H1 (cell line): Measurements from ENCODE around the gene ACADVL. TPM values are rescaled to one million over a fixed set of nuclear protein-coding genes. Genes with fewer than 3 reads are reported as not detected.

ENCODE experiments used
- CTCF ChIA-PET: fragments of 300-600 bp; sonication (Branson Sonifier 250); formaldehyde crosslinking; loops from one replicate; lab custom pipeline; 2021; ENCODE audit not compliant: partially characterized antibody; lab: Charles Lee
- POLR2A ChIA-PET: fragments of 300-600 bp; sonication (Branson Sonifier 250); formaldehyde crosslinking; loops from one replicate; lab custom pipeline; 2021; ENCODE audit warnings: inconsistent platforms; ENCODE audit not compliant: partially characterized antibody; lab: Charles Lee
- DNase-seq, 2 experiments: peaks; one replicate each; pipeline versions ENCODE4 v3.0.0 to v3.0.0-alpha.2; 2010 to 2022; ENCODE audit warnings: low spot score in 2 of 2, low read depth in 1 of 2, mixed read lengths in 1 of 2
- FAIRE-seq: peaks from 2 replicates; lab custom pipeline; 2011; peaks lifted over from hg19 to GRCh38; lab: Jason Lieb, UNC
- H2AFZ ChIP-seq: 2 replicates; pipeline ENCODE4 v1.8.1; 2012; ENCODE audit warnings: low read length, inconsistent platforms
- H2AK5ac ChIP-seq: 2 replicates; pipeline ENCODE4 v1.6.1; 2013; ENCODE audit warnings: low read depth, low read length
- H2BK120ac ChIP-seq: replicated peaks from 2 replicates; pipeline ENCODE3; 2013; ENCODE audit warnings: low read depth, low read length, inconsistent platforms
- H2BK12ac ChIP-seq: 2 replicates; pipeline ENCODE4 v1.6.1; 2013; ENCODE audit warnings: low read depth, low read length
- H2BK15ac ChIP-seq: 2 replicates; pipeline ENCODE4 v1.6.1; 2013; ENCODE audit warnings: low read length
- H2BK20ac ChIP-seq: 2 replicates; pipeline ENCODE4 v1.6.1; 2013; ENCODE audit warnings: low read length
- H2BK5ac ChIP-seq: 2 replicates; pipeline ENCODE4 v1.6.1; 2013; ENCODE audit warnings: low read depth, low read length
- H3K14ac ChIP-seq: 2 replicates; pipeline ENCODE4 v1.6.1; 2013; ENCODE audit warnings: inconsistent platforms; ENCODE audit not compliant: insufficient read length
- H3K18ac ChIP-seq: 2 replicates; pipeline ENCODE4 v1.6.1; 2013; ENCODE audit warnings: low read length; ENCODE audit errors: extremely low read depth
- H3K23ac ChIP-seq: 2 replicates; pipeline ENCODE4 v1.6.1; 2013; ENCODE audit warnings: inconsistent platforms; ENCODE audit not compliant: insufficient read length
- H3K23me2 ChIP-seq: 2 replicates; pipeline ENCODE4 v1.6.1; 2013; ENCODE audit warnings: low read depth, low read length
- H3K27ac ChIP-seq: 2 replicates; pipeline ENCODE4 v1.6.1; 2011; ENCODE audit warnings: low read depth, low read length, inconsistent platforms
- H3K27me3 ChIP-seq, 4 experiments: replicated peaks in 1 of 4; 1 replicate in 1 of 4; 2 replicates in 3 of 4; pipeline versions ENCODE4 v1.6.1 to v1.8.1; 2011 to 2013; ENCODE audit warnings: low read length in 3 of 4, mild to moderate bottlenecking in 3 of 4, inconsistent platforms in 2 of 4, mixed read lengths in 2 of 4, moderate library complexity in 1 of 4; ENCODE audit not compliant: control insufficient read depth in 3 of 4, insufficient read depth in 3 of 4; ENCODE audit errors: extremely low read depth in 1 of 4
- H3K36me3 ChIP-seq, 4 experiments: 2 replicates each; pipeline versions ENCODE4 v1.6.1 to v1.8.1; 2011 to 2013; ENCODE audit warnings: mild to moderate bottlenecking in 4 of 4, low read length in 3 of 4, moderate library complexity in 2 of 4, control low read depth in 1 of 4, inconsistent platforms in 1 of 4; ENCODE audit not compliant: insufficient read depth in 4 of 4, control insufficient read depth in 2 of 4
- H3K4ac ChIP-seq: replicated peaks from 2 replicates; pipeline ENCODE3; 2013; ENCODE audit warnings: low read length, low read depth, mixed read lengths, inconsistent platforms; ENCODE audit not compliant: insufficient read length
- H3K4me1 ChIP-seq, 4 experiments: replicated peaks in 1 of 4; 1 replicate in 1 of 4; 2 replicates in 3 of 4; pipeline versions ENCODE4 v1.6.1 to v1.8.1; 2011 to 2013; ENCODE audit warnings: low read length in 3 of 4, inconsistent platforms in 2 of 4, mixed read lengths in 1 of 4; ENCODE audit not compliant: insufficient read depth in 4 of 4, control insufficient read depth in 3 of 4
- H3K4me2 ChIP-seq, 2 experiments: 2 replicates each; pipeline versions ENCODE4 v1.6.1 to v1.8.1; 2011 to 2013; ENCODE audit warnings: low read depth in 2 of 2, low read length in 2 of 2, control low read depth in 1 of 2, inconsistent platforms in 1 of 2, mild to moderate bottlenecking in 1 of 2; ENCODE audit not compliant: insufficient read depth in 1 of 2
- H3K4me3 ChIP-seq, 4 experiments: fragments of 200-600, 300-600 bp in 1 of 4; sonication (generic), shearing (Covaris generic), sonication (Bioruptor Twin) in 1 of 4; 2 replicates each; pipeline versions ENCODE4 v1.5.1 to v1.8.1; 2011 to 2016; ENCODE audit warnings: low read length in 4 of 4, low read depth in 3 of 4, control low read depth in 2 of 4, inconsistent platforms in 2 of 4, mild to moderate bottlenecking in 2 of 4, mixed read lengths in 1 of 4, moderate library complexity in 1 of 4; ENCODE audit not compliant: insufficient read depth in 2 of 4; ENCODE audit errors: extremely low read depth in 1 of 4
- H3K56ac ChIP-seq: replicated peaks from 2 replicates; pipeline ENCODE3; 2013; ENCODE audit warnings: low read depth, mild to moderate bottlenecking, mixed read lengths, low read length, inconsistent platforms; ENCODE audit not compliant: insufficient read length
- H3K79me1 ChIP-seq: 2 replicates; pipeline ENCODE4 v1.6.1; 2013; ENCODE audit warnings: low read depth, low read length, control low read depth
- H3K79me2 ChIP-seq, 2 experiments: 2 replicates each; pipeline versions ENCODE4 v1.6.1 to v1.8.1; 2012 to 2013; ENCODE audit warnings: low read length in 2 of 2, mild to moderate bottlenecking in 2 of 2, inconsistent platforms in 1 of 2; ENCODE audit not compliant: insufficient read depth in 2 of 2, control insufficient read depth in 1 of 2
- H3K9ac ChIP-seq, 4 experiments: replicated peaks in 1 of 4; 1 replicate in 1 of 4; 2 replicates in 3 of 4; pipeline versions ENCODE4 v1.6.1 to v1.8.1; 2011 to 2013; ENCODE audit warnings: low read depth in 3 of 4, low read length in 3 of 4, control low read depth in 2 of 4, mild to moderate bottlenecking in 2 of 4, moderate library complexity in 2 of 4, inconsistent platforms in 1 of 4; ENCODE audit errors: extremely low read depth in 1 of 4
- H3K9me3 ChIP-seq, 2 experiments: 2 replicates each; pipeline versions ENCODE4 v1.6.1 to v1.8.1; 2012 to 2013; ENCODE audit warnings: mild to moderate bottlenecking in 2 of 2, moderate library complexity in 2 of 2, control low read depth in 1 of 2, inconsistent platforms in 1 of 2, low read depth in 1 of 2, low read length in 1 of 2, mixed read lengths in 1 of 2; ENCODE audit not compliant: insufficient read depth in 2 of 2
- H4K20me1 ChIP-seq, 2 experiments: replicated peaks in 1 of 2; 2 replicates each; pipeline versions ENCODE3 to v1.8.1; 2011 to 2013; ENCODE audit warnings: inconsistent platforms in 2 of 2, low read length in 2 of 2, mild to moderate bottlenecking in 1 of 2; ENCODE audit not compliant: insufficient read depth in 2 of 2, control insufficient read depth in 1 of 2
- H4K5ac ChIP-seq: 2 replicates; pipeline ENCODE4 v1.6.1; 2013; ENCODE audit warnings: low read length, low read depth, mixed read lengths, inconsistent platforms; ENCODE audit not compliant: insufficient read length
- H4K8ac ChIP-seq: 2 replicates; pipeline ENCODE4 v1.8.0; 2013; ENCODE audit warnings: mild to moderate bottlenecking, moderate library complexity, low read length, inconsistent platforms; ENCODE audit not compliant: insufficient read depth; ENCODE audit errors: extremely low read depth
- H4K91ac ChIP-seq: replicated peaks from 2 replicates; pipeline ENCODE3; 2013; ENCODE audit warnings: low read length, mixed read lengths, inconsistent platforms; ENCODE audit not compliant: insufficient read length
- BCL11A ChIP-seq, 2 experiments: IDR thresholded peaks; one replicate each; pipeline ENCODE4 v1.6.1; 2011; ENCODE audit warnings: low read depth in 2 of 2, low read length in 2 of 2, mild to moderate bottlenecking in 2 of 2
- CHD1 ChIP-seq: IDR thresholded peaks from 2 replicates; pipeline ENCODE4 v1.6.1; 2012; ENCODE audit warnings: low read depth, low read length, improper control_type of control experiment
- GABPA ChIP-seq: IDR thresholded peaks from 2 replicates; pipeline ENCODE4 v1.6.1; 2011; ENCODE audit warnings: mild to moderate bottlenecking, low read length, moderate library complexity, borderline replicate concordance; ENCODE audit not compliant: insufficient read depth
- HDAC2 ChIP-seq, 2 experiments: fragments of 300-600 bp in 1 of 2; sonication (generic) in 1 of 2; IDR thresholded peaks; 2 replicates each; pipeline ENCODE4 v1.6.1; 2011 to 2012; ENCODE audit warnings: low read depth in 2 of 2, low read length in 2 of 2, mild to moderate bottlenecking in 2 of 2, moderate library complexity in 2 of 2, borderline replicate concordance in 1 of 2, inconsistent platforms in 1 of 2
- HDAC6 ChIP-seq: IDR thresholded peaks from one replicate; pipeline ENCODE4 v1.7.1; 2012; ENCODE audit warnings: low read depth, mild to moderate bottlenecking, inconsistent platforms, low read length, moderate library complexity
- JUN ChIP-seq: IDR thresholded peaks from 2 replicates; pipeline ENCODE4 v1.6.1; 2011; ENCODE audit warnings: low read depth, mild to moderate bottlenecking, improper control_type of control experiment, low read length
- SIN3A ChIP-seq, 2 experiments: IDR thresholded peaks in 1 of 2; conservative IDR thresholded peaks in 1 of 2; 2 replicates each; pipeline ENCODE4 v1.6.1; 2011 to 2012; ENCODE audit warnings: low read length in 2 of 2, improper control_type of control experiment in 1 of 2, low read depth in 1 of 2, mild to moderate bottlenecking in 1 of 2
- SP4 ChIP-seq: IDR thresholded peaks from 2 replicates; pipeline ENCODE4 v1.6.1; 2012; ENCODE audit warnings: low read length, inconsistent platforms
- SUZ12 ChIP-seq: fragments of 200-600 bp; sonication (generic); IDR thresholded peaks from 2 replicates; pipeline ENCODE4 v1.6.1; 2012; ENCODE audit warnings: mild to moderate bottlenecking, inconsistent platforms, low read length, moderate library complexity, mixed read lengths
- TCF12 ChIP-seq: IDR thresholded peaks from 2 replicates; pipeline ENCODE4 v1.6.1; 2011; ENCODE audit warnings: low read depth, mild to moderate bottlenecking, low read length
- TEAD4 ChIP-seq: IDR thresholded peaks from 2 replicates; pipeline ENCODE4 v1.6.1; 2012; ENCODE audit warnings: low read depth, low read length, inconsistent platforms, mixed read lengths
- WGBS, 2 experiments: shearing (Covaris generic) in 1 of 2; methylation state at CpG; one replicate each; pipeline versions ENCODE4 v1.1.6 to v1.1.7; 2013 to 2015; ENCODE audit warnings: low lambda C conversion rate in 2 of 2, mixed read lengths in 2 of 2, inconsistent platforms in 1 of 2, low coverage in 1 of 2, missing lambda C conversion rate in 1 of 2; ENCODE audit not compliant: insufficient replicate concordance in 2 of 2, insufficient coverage in 1 of 2, insufficient read length in 1 of 2; ENCODE audit errors: extremely low coverage in 1 of 2, missing lambda C conversion rate in 1 of 2; 5-methylcytosine and 5-hydroxymethylcytosine counted together
- polyA plus RNA-seq, 7 experiments: library from polyadenylated mRNA; depleted of rRNA in 3 of 7; stranded (reverse) in 5 of 7; unstranded in 2 of 7; fragments of >200 nt in 5 of 7; fragments of 200-250 nt in 2 of 7; gene quantifications; 1 replicate in 5 of 7; 2 replicates in 1 of 7; 4 replicates in 1 of 7; pipeline versions ENCODE4 v1.2.1 to v1.2.3, GENCODE V29; 2011 to 2013; ENCODE audit warnings: missing spikeins in 2 of 7, mixed read lengths in 2 of 7
- total RNA-seq: library from RNA; stranded (reverse); fragmentation: NEBNext Ultra II Directional; extraction: Animal tissue kit (Norgen Biotek cat#: 25700); gene quantifications from 2 replicates; pipeline ENCODE4 v1.2.1, GENCODE V29; 2021

ACADVL gene
- total and polyA plus RNA-seq, 2 of the 8 experiments (the other 6 are each of a cell fraction or from before 2014, with no cell fraction given) = 181 to 231 TPM

- ChIA-PET CTCF (interaction anchor here (0.8 to 6.4 kb wide), 4 partner anchors 20 to 208 kb away, joined by 3 to 46 read pairs (median 14); partner anchors contain the start of genes ACADVL and DLG4), POLR2A (interaction anchor here (0.9 to 19.7 kb wide), 10 partner anchors 8 to 84 kb away, joined by 3 to 386 read pairs (median 8); partner anchors contain the start of genes ACADVL, CLDN7, CTDNEP1 and DLG4)
- Histone ChIP-seq H2BK15ac (no peak overlapping the region), H3K79me1 (peaks cover 8% of the 10 kb centered on the region; the same call in 1 of the 2 replicates), H3K14ac (no peak overlapping the region), H4K91ac (no peak overlapping the region), H3K79me2 (peaks cover 0 to 48% of the 10 kb centered on the region in 2 experiments; a peak in 2 of 4 replicates), H3K4ac (no peak overlapping the region), H3K23ac (no peak overlapping the region), H3K27me3 (no peaks in the 10 kb centered on the region), H2BK20ac (no peak overlapping the region), H4K5ac (no peak overlapping the region), H3K18ac (no peak overlapping the region), H2AK5ac (no peak overlapping the region), H3K4me1 (peaks cover 5 to 20% (median 12%) of the 10 kb centered on the region in 4 experiments; a peak in 6 of 7 replicates), H4K20me1 (peaks cover 10 to 15% of the 10 kb centered on the region in 2 experiments), H3K56ac (no peak overlapping the region), H3K27ac (no peak overlapping the region; the same call in 1 of the 2 replicates), H3K4me3 (peak overlapping the region; percentile 19 to 90 (median 77); a peak in 3 of 8 replicates), H3K36me3 (peaks cover 12 to 45% (median 30%) of the 10 kb centered on the region in 4 experiments; a peak in 7 of 8 replicates), H4K8ac (no peak overlapping the region), H3K4me2 (peak overlapping the region; percentile 92 to 93; a peak in 3 of 4 replicates), H2AFZ (no peak overlapping the region), H3K9ac (no peak overlapping the region), H2BK5ac (no peak overlapping the region), H2BK12ac (no peak overlapping the region), H3K9me3 (no peaks in the 10 kb centered on the region), H3K23me2 (peaks cover 18% of the 10 kb centered on the region), H2BK120ac (no peak overlapping the region)
- TF ChIP-seq TCF12 = no peak
- TF ChIP-seq SUZ12 = no peak
- no peak for TF ChIP-seq GABPA
- TF ChIP-seq TEAD4 = no peak
- TF ChIP-seq JUN = no peak
- TF ChIP-seq BCL11A (IDR thresholded peaks at IDR 0.05; ENCODE audit: low read depth in 2 of 2, low read length in 2 of 2) = no peak
- TF ChIP-seq HDAC6 = no peak
- no peak for TF ChIP-seq SIN3A (conservative IDR thresholded peaks at IDR 0.05 in 1 of 2, IDR thresholded peaks at IDR 0.05 in 1 of 2; ENCODE audit: low read depth in 1 of 2, low read length in 2 of 2)
- TF ChIP-seq HDAC2 (IDR thresholded peaks at IDR 0.05; ENCODE audit: borderline replicate concordance in 1 of 2, low read depth in 2 of 2, low read length in 2 of 2) = no peak
- no peak for TF ChIP-seq CHD1
- no peak for TF ChIP-seq SP4
- no peak for DNase-seq
- WGBS, 2 experiments = 84% methylated on average over 4 of the region's 4 CpGs; no CpG with 5 or more reads in 1 of the 2 experiments
- no peak for FAIRE-seq
These were observed 20.6 kb downstream of the ACADVL start for GRCh38 chr17:7240375-7240774.
